HepG2 (cell line): ENCODE results near the gene WARS2.

ENCODE experiments used
- ELF4 ChIP-seq: sonication (generic); formaldehyde crosslinking; IDR thresholded peaks from 2 replicates; pipeline ENCODE4 v1.5.0; 2020; ENCODE audit warnings: missing genetic modification reagents, mild to moderate bottlenecking, moderate library complexity, borderline replicate concordance
- KDM5B ChIP-seq: sonication (generic); formaldehyde crosslinking; IDR thresholded peaks from 2 replicates; pipeline ENCODE4 v1.4.0; 2020; ENCODE audit warnings: missing genetic modification reagents, mild to moderate bottlenecking, borderline replicate concordance
- KLF9 ChIP-seq: IDR thresholded peaks from 2 replicates; pipeline ENCODE4 v1.6.1; 2016; ENCODE audit warnings: low read depth
- MEF2D ChIP-seq: sonication (generic); formaldehyde crosslinking; IDR thresholded peaks from 2 replicates; pipeline ENCODE4 v1.5.1; 2020; ENCODE audit warnings: mild to moderate bottlenecking, missing genetic modification reagents
- RNF2 ChIP-seq: fragments of 450-650 bp; conservative IDR thresholded peaks from 2 replicates; pipeline ENCODE4 v1.6.1; 2016; ENCODE audit warnings: low read depth
- SMAD9 ChIP-seq: sonication (generic); formaldehyde crosslinking; IDR thresholded peaks from 2 replicates; pipeline ENCODE4 v1.5.1; 2020; ENCODE audit warnings: mild to moderate bottlenecking, missing genetic modification reagents
- SP1 ChIP-seq, 2 experiments: fragments of 450-650 bp in 1 of 2; sonication (generic) in 1 of 2; formaldehyde crosslinking in 1 of 2; IDR thresholded peaks; 2 replicates each; pipeline versions ENCODE4 v1.4.0 to v1.6.1; 2016 to 2020; ENCODE audit warnings: missing genetic modification reagents in 1 of 2
- TAF1 ChIP-seq: sonication (generic); formaldehyde crosslinking; IDR thresholded peaks from 2 replicates; pipeline ENCODE4 v1.4.0; 2020; ENCODE audit warnings: missing genetic modification reagents
- ZBTB46 ChIP-seq: sonication (generic); formaldehyde crosslinking; IDR thresholded peaks from 2 replicates; pipeline ENCODE4 v1.4.0; 2020; ENCODE audit warnings: mild to moderate bottlenecking, missing genetic modification reagents, borderline replicate concordance
- ZMAT3 ChIP-seq: sonication (generic); formaldehyde crosslinking; conservative IDR thresholded peaks from 2 replicates; pipeline ENCODE4 v1.7.0; 2021; ENCODE audit warnings: missing genetic modification reagents
- ZNF10 ChIP-seq: sonication (generic); formaldehyde crosslinking; IDR thresholded peaks from 2 replicates; pipeline ENCODE4 v1.4.0; 2020; ENCODE audit warnings: mild to moderate bottlenecking, low read depth, missing genetic modification reagents, borderline replicate concordance
- ZNF224 ChIP-seq: sonication (generic); formaldehyde crosslinking; IDR thresholded peaks from 2 replicates; pipeline ENCODE4 v1.5.0; 2020; ENCODE audit warnings: mild to moderate bottlenecking, missing genetic modification reagents
- ZSCAN20 ChIP-seq: sonication (generic); formaldehyde crosslinking; IDR thresholded peaks from 2 replicates; pipeline ENCODE4 v1.4.0; 2020; ENCODE audit warnings: missing genetic modification reagents, mild to moderate bottlenecking, borderline replicate concordance

- TF ChIP-seq ZBTB46 (CRISPR knock-in tag) (no peak), KDM5B (CRISPR knock-in tag) (no peak), RNF2 (no peak), KLF9 (CRISPR knock-in tag) (no peak), ELF4 (CRISPR knock-in tag) (no peak), TAF1 (CRISPR knock-in tag) (no peak), MEF2D (CRISPR knock-in tag) (no peak), ZMAT3 (CRISPR knock-in tag) (no peak), SMAD9 (CRISPR knock-in tag) (no peak), SP1 (IDR thresholded peaks at IDR 0.05) (no peak), SP1 (CRISPR knock-in tag; IDR thresholded peaks at IDR 0.05) (no peak), ZSCAN20 (no peak), ZNF10 (CRISPR knock-in tag) (no peak), ZNF224 (CRISPR knock-in tag) (no peak)
Observed at GRCh38 chr1:118989006-118989815, 151.2 kb downstream of the WARS2 start.
